GM12878 (cell line): Measurements from ENCODE around the gene TMEM88. TPM values are rescaled to one million over a fixed set of nuclear protein-coding genes. Genes with fewer than 3 reads are reported as not detected.

Experiments used
- ATAC-seq: fragments of 200-7000 bp; cut with Tn5 transposase; 3 replicates; pipeline ENCODE4 v1.9.1; 2020; ENCODE audit warnings: mild to moderate bottlenecking, moderate library complexity
- BruUV-seq: library from RNA; stranded (reverse); fragments of 400-500 nt; replicated peaks from 2 replicates; lab custom pipeline; 2021; lab: Mats Ljungman, UMichigan
- CTCF ChIA-PET: fragments of 300-600 bp; sonication (Branson Sonifier 250); formaldehyde crosslinking; extraction: SDS; loops from one replicate; lab custom pipeline; 2021; ENCODE audit warnings: inconsistent platforms; lab: Yijun Ruan, JAX
- POLR2A ChIA-PET: fragments of 350-600 bp; formaldehyde crosslinking; extraction: SDS; loops from one replicate; lab custom pipeline; 2021; ENCODE audit warnings: inconsistent platforms; lab: Charles Lee
- RAD21 ChIA-PET: fragments of 300-600 bp; sonication (Branson Sonifier 250); formaldehyde crosslinking; loops from one replicate; lab custom pipeline; 2023; ENCODE audit warnings: antibody characterized with exemption; ENCODE audit not compliant: unreplicated experiment; lab: Charles Lee
- SMC1A ChIA-PET: fragments of 300-600 bp; sonication (Branson Sonifier 250); formaldehyde crosslinking; loops from one replicate; lab custom pipeline; 2023; ENCODE audit not compliant: unreplicated experiment, uncharacterized antibody; lab: Charles Lee
- DNase-seq: peaks from one replicate; pipeline ENCODE4 v3.0.0-alpha.2; 2011; ENCODE audit warnings: low read depth, low spot score
- FAIRE-seq: peaks from 3 replicates; lab custom pipeline; 2011; peaks lifted over from hg19 to GRCh38; lab: Jason Lieb, UNC
- H2AFZ ChIP-seq: 2 replicates; pipeline ENCODE4 v1.6.0; 2011; ENCODE audit warnings: low read depth, low read length, control low read depth; ENCODE audit not compliant: control insufficient read depth
- H3K27ac ChIP-seq: 2 replicates; pipeline ENCODE4 v1.5.1; 2011; ENCODE audit warnings: control low read depth; ENCODE audit not compliant: control insufficient read depth, insufficient read depth
- H3K27me3 ChIP-seq, 2 experiments: replicated peaks in 1 of 2; 2 replicates each; pipeline versions ENCODE4 v1.6.0 to v1.6.1; 2011; ENCODE audit warnings: low read length in 1 of 2; ENCODE audit not compliant: control insufficient read depth in 2 of 2, insufficient read depth in 2 of 2
- H3K36me3 ChIP-seq, 2 experiments: 2 replicates each; pipeline ENCODE4 v1.5.1; 2011; ENCODE audit warnings: low read length in 1 of 2; ENCODE audit not compliant: control insufficient read depth in 2 of 2, insufficient read depth in 2 of 2
- H3K4me1 ChIP-seq: 2 replicates; pipeline ENCODE4 v1.6.1; 2011; ENCODE audit warnings: mild to moderate bottlenecking, low read length, moderate library complexity, mixed read lengths; ENCODE audit not compliant: control insufficient read depth, insufficient read depth
- H3K4me2 ChIP-seq: 2 replicates; pipeline ENCODE4 v1.6.0; 2011; ENCODE audit warnings: control low read depth; ENCODE audit not compliant: control insufficient read depth, insufficient read depth
- H3K4me3 ChIP-seq: fragments of 200-600 bp; sonication (generic); 2 replicates; pipeline ENCODE4 v1.5.1; 2016
- H3K79me2 ChIP-seq: 2 replicates; pipeline ENCODE4 v1.6.0; 2011; ENCODE audit warnings: low read length; ENCODE audit not compliant: control insufficient read depth, insufficient read depth
- H3K9ac ChIP-seq: 2 replicates; pipeline ENCODE4 v1.8.0; 2011; ENCODE audit warnings: low read length, control low read depth, mixed read lengths; ENCODE audit not compliant: control insufficient read depth, insufficient read depth
- H3K9me3 ChIP-seq: replicated peaks from 3 replicates; pipeline ENCODE4 v1.5.1; 2011; ENCODE audit warnings: mild to moderate bottlenecking, low read length; ENCODE audit not compliant: control insufficient read depth, insufficient read depth
- H4K20me1 ChIP-seq: 2 replicates; pipeline ENCODE4 v1.6.0; 2011; ENCODE audit not compliant: control insufficient read depth, insufficient read depth
- ASH2L ChIP-seq: fragments of 300-600, 200-600 bp; sonication (generic); IDR thresholded peaks from 2 replicates; pipeline ENCODE4 v1.6.1; 2017; ENCODE audit warnings: low read depth, mild to moderate bottlenecking, borderline replicate concordance
- CBFB ChIP-seq: IDR thresholded peaks from 2 replicates; pipeline ENCODE4 v1.6.1; 2016; ENCODE audit warnings: antibody characterized with exemption, low read depth
- IKZF2 ChIP-seq, 2 experiments: fragments of 450-650 bp; IDR thresholded peaks; 2 replicates each; pipeline ENCODE4 v1.6.1; 2017; ENCODE audit warnings: mild to moderate bottlenecking in 2 of 2, moderate library complexity in 2 of 2
- IRF4 ChIP-seq: IDR thresholded peaks from 2 replicates; pipeline ENCODE4 v1.6.1; 2011; ENCODE audit warnings: low read depth, low read length
- JUNB ChIP-seq: IDR thresholded peaks from 2 replicates; pipeline ENCODE4 v1.6.1; 2016; ENCODE audit warnings: antibody characterized with exemption, mild to moderate bottlenecking
- MYC ChIP-seq: IDR thresholded peaks from 2 replicates; pipeline ENCODE4 v1.6.1; 2011; ENCODE audit warnings: mild to moderate bottlenecking, low read length, moderate library complexity, inconsistent platforms; ENCODE audit not compliant: insufficient read depth, insufficient replicate concordance, insufficient read length, severe bottlenecking
- PRDM15 ChIP-seq: fragments of 450-650 bp; formaldehyde crosslinking; IDR thresholded peaks from 2 replicates; pipeline ENCODE4 v1.4.0; 2020; ENCODE audit warnings: mild to moderate bottlenecking, moderate library complexity
- SMAD1 ChIP-seq: fragments of 450-650 bp; IDR thresholded peaks from 2 replicates; pipeline ENCODE4 v1.6.1; 2018; ENCODE audit warnings: mild to moderate bottlenecking, low read depth; ENCODE audit not compliant: partially characterized antibody
- SMARCA5 ChIP-seq: fragments of 450-650 bp; IDR thresholded peaks from 2 replicates; pipeline ENCODE4 v1.6.1; 2017; ENCODE audit warnings: mild to moderate bottlenecking
- WRNIP1 ChIP-seq: IDR thresholded peaks from 2 replicates; pipeline ENCODE4 v1.6.1; 2011; ENCODE audit warnings: low read depth, low read length, improper control_type of control experiment, borderline replicate concordance
- YBX1 ChIP-seq: fragments of 450-650 bp; IDR thresholded peaks from 2 replicates; pipeline ENCODE4 v1.6.1; 2016; ENCODE audit warnings: antibody characterized with exemption
- ZNF217 ChIP-seq: fragments of 450-650 bp; IDR thresholded peaks from 2 replicates; pipeline ENCODE4 v1.6.1; 2017; ENCODE audit warnings: antibody characterized with exemption, mild to moderate bottlenecking
- ZNF384 ChIP-seq: IDR thresholded peaks from 2 replicates; pipeline ENCODE4 v1.6.1; 2012; ENCODE audit warnings: low read depth, mild to moderate bottlenecking, low read length, improper control_type of control experiment, borderline replicate concordance
- WGBS: methylation state at CpG from one replicate; pipeline ENCODE4 v1.1.6; 2016; ENCODE audit warnings: low lambda C conversion rate; ENCODE audit not compliant: insufficient replicate concordance, insufficient coverage; ENCODE audit errors: missing lambda C conversion rate; 5-methylcytosine and 5-hydroxymethylcytosine counted together
- in situ Hi-C: fragments of 300-500 bp; cut with MboI; formaldehyde crosslinking; loops from 9 replicates; pipeline ENCODE4 v1.14.3; 2018; ENCODE audit warnings: mixed read lengths
- intact Hi-C: fragments of 100-400 bp; cut with micrococcal nuclease; formaldehyde crosslinking; loops from one replicate; pipeline ENCODE4 v1.14.2; 2022; ENCODE audit not compliant: unreplicated experiment
- polyA plus RNA-seq, 11 experiments: library from polyadenylated mRNA; depleted of rRNA in 4 of 11; unstranded in 6 of 11; stranded (reverse) in 5 of 11; fragments of >200 nt; fragmentation: Nextera tagmentation in 4 of 11; fragmentation: Illumina TruSeq in 1 of 11; extraction: Ambion mirVana in 4 of 11; extraction: Trizol in 1 of 11; gene quantifications; 1 replicate in 1 of 11; 2 replicates in 10 of 11; pipeline versions ENCODE4 v1.2.1 to v1.2.3, GENCODE V29; 2011 to 2016; ENCODE audit warnings: inconsistent platforms in 2 of 11, missing spikeins in 2 of 11, low read depth in 1 of 11
- total RNA-seq, 4 experiments: library from RNA; depleted of rRNA in 3 of 4; stranded (reverse); fragments of >200 nt in 3 of 4; fragmentation: Illumina TruSeq in 1 of 4; extraction: Trizol in 1 of 4; gene quantifications; 2 replicates each; pipeline versions ENCODE4 v1.2.1 to v1.2.3, GENCODE V29; 2013 to 2021

The TMEM88 gene
- total and polyA plus RNA-seq, 10 of the 15 experiments (the other 5 are each of a cell fraction or from before 2014, with no cell fraction given): 0.21 to 2.2 (median 0.62) TPM; not detected in 5

- Histone ChIP-seq H3K9ac (no peak overlapping the region), H3K27me3 (no peaks in the 10 kb centered on the region), H3K4me1 (peaks cover 22% of the 10 kb centered on the region), H3K27ac (no peak overlapping the region), H3K4me3 (no peak overlapping the region), H3K9me3 (no peaks in the 10 kb centered on the region), H3K36me3 (peaks cover 0 to 24% of the 10 kb centered on the region in 2 experiments; a peak in 3 of 4 replicates), H2AFZ (no peak overlapping the region), H4K20me1 (no peaks in the 10 kb centered on the region; the same call in 1 of the 2 replicates), H3K4me2 (no peak overlapping the region), H3K79me2 (peaks cover 28% of the 10 kb centered on the region)
- no TSS peak for BruUV-seq
- ChIA-PET CTCF (interaction anchor here (5.7 kb wide), 1 partner anchor 13 kb away, joined by 57 read pairs; the partner anchor contains the start of gene KDM6B), RAD21 (no interaction called here), SMC1A (no interaction called here), POLR2A (no interaction called here)
- in situ Hi-C loops (no loop called here), intact Hi-C loops (no loop called here)
- FAIRE-seq (no peak), DNase-seq (no peak), ATAC-seq (no peak)
- TF ChIP-seq MYC (no peak), IRF4 (no peak), PRDM15 (CRISPR knock-in tag) (no peak), WRNIP1 (no peak), YBX1 (no peak), ZNF217 (no peak), ZNF384 (no peak), CBFB (no peak), IKZF2 (IDR thresholded peaks at IDR 0.05) (no peak), ASH2L (no peak), SMAD1 (no peak), JUNB (no peak), SMARCA5 (no peak)
- 91% methylated on average over 23 of the region's 34 CpGs for WGBS
These were observed 7.9 kb upstream of the TMEM88 start for GRCh38 chr17:7846765-7847661.
